ENCODE measurements around the gene PIGU.

The PIGU gene

DNA sequence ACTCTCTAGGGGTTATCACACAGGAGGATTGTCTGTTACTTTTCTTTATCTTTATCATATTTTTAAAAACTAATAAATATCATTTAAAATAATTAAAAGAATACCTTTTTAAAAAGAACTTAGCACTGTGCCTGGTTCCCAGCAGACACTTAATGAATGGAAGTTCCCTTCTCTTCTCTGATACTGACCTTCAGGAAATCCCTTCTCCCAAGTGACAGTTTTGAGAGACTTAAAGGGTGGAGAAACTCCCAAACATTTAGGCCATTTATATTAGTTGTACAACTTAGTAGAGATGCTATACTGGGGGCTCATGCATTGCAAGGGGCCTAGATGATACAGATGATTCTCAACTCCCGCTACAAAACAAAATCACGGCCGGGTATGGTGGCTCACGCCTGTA is 99.8 kb downstream of the PIGU start:
- DNase-seq (ENCODE audit: low spot score): no peak

DNA sequence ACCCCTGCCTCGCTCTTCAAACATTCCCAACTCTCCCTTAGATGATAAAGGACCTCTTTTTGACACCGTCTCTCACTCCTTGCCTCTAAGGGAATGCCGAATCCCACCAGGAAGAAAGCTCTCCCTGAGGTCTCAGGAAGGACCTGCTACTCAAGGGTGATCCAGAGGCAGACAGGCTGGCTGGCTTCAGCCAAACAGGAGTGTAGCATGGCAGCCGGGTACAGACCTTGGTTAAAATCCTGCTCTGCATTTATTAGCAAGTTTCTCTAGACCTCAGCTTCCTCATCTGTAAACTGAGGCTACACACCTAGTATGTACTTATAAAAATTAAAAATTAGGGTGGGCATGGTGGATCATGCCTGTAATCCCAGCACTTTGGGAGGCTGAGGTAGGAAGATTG is 101.1 kb downstream of the PIGU start:
- no peak for DNase-seq (ENCODE audit: low spot score)

DNA sequence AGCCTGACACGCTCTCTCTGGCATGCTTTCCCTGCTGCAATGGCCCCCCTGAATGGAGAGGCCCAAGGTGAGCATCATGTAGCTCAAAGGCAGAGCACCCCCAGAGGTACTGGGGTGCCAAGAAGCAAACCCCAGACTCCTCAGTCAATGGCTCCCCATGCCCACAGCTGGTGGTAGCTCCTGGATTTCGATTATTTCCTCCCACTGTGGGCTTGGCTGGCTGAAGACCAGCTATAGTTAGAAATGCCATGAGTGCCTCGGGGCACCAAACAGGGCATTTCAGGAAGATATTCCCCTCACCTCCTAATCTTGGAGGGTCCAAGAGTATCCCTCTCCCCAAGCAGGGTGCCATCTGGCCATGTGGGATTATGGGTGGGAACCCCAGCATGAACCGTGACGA is 101.6 kb downstream of the PIGU start:
- DNase-seq (ENCODE audit: low spot score): no peak

DNA sequence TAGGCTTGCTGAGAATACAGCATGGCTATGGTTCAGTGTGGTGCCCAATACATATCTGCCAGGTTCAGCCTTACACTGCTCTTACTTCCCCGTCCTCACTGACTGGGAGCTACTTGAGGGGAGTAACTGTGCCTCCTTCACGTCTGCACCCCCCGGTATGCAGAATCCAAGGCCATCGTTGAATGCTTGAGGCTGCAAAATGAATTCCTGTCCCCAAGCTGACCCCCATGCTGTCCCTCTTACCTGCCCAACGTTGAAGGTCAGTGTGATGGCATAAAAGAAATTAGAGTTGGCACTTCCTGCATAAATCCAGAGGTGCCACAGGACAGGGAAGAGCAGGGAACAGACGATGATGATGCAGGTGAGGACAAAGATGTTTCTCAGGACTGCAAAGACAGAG is 102.0 kb downstream of the PIGU start:
- DNase-seq (ENCODE audit: low spot score): no peak

DNA sequence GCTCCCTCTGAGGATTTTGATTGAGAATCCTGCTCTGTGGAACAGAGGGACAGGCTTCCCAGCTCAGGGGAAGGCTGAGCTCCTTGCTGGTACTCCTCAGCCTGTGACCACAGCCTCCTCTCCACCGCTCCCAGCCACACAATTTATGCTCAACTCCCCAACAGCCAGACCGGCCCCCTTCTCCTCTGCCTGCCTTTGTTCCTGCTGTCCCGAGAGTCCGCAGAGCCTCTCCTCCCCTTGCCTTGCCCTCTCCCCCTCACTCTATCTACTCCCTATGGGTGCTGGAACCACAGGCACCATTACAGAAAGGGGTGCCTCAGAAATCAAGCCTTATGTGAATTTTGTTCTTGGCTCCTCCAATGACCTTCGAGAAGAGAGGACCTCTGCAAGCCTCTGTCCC is 102.5 kb downstream of the PIGU start:
- DNase-seq (ENCODE audit: low spot score): no peak

DNA sequence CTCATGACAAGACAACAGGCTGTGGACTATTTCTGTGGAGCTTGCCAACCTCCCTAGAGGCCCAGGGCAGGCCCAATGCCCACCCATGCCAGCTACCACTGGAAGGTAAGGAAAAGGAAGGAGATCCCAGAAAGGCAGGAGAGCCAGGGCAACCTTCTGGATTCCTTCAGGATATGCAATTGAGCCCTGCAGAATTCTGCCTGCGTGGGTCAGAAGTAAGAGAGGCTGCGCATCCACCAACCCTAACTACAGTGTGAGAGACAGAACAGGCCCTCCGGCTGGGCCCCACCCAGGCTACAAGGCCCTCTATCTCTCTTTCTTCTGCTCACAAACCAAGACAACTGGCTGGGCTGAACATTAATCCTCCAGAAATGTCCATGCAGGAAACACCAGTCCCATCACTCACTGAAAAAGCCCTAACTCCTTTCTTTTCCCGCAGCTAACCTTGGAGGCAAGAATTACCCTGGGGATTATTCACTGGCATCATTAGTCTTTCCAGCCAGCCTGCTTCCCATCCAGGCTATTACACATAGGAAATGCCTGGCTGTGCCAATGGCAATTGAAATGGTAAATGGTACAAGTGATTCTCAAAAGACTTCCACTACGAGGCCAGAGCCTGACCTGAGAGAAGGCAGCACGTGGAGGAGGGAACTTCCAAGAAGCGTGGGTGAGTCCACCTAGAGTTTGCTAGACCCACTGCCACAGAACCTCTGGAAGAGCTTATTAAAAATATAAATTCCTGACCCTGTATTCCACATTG is 103.2 kb downstream of the PIGU start:
- DNase-seq (ENCODE audit: low spot score): no peak

DNA sequence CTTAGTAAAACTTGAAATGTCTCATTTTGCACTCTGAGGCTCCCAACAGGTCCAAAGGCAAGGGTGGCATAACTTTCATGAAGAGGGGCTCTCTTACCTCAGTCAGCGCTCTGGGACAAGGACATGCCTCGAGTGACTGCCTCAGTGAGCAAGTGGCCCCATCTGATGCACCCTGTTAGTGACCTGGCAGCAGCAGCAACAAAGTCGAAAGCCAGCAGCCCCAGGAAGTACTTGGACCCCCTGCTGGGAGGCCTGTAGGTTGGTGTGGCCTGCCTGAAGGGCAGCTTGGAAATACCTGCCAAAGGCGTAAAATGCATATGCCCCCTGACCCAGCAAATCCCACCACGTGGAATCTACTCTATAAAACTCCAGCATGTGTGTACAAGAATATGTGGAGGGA is 105.1 kb downstream of the PIGU start:
- DNase-seq (ENCODE audit: low spot score): no peak

DNA sequence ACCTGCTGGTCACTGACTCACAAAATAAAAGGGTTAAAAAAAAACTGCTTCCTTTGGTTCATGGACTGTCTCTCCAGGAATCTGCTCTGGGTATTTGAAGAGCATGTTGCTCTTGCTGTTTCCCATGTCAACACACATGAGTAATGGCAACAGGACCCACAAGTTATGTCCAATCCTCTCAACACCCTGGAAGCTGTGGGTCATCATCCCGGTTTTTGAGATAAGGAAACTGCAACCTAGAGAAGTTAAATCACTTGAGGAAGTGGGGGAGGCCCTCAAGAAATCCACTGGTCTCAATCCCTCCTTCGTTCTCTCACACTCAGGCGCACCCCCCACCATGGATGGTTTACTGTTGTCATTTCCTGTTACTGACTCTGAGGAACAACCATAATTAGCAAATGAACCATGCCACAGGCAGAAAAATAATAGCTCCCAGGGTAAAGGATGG is 106.0 kb downstream of the PIGU start:
- no peak for DNase-seq (ENCODE audit: low spot score)

DNA sequence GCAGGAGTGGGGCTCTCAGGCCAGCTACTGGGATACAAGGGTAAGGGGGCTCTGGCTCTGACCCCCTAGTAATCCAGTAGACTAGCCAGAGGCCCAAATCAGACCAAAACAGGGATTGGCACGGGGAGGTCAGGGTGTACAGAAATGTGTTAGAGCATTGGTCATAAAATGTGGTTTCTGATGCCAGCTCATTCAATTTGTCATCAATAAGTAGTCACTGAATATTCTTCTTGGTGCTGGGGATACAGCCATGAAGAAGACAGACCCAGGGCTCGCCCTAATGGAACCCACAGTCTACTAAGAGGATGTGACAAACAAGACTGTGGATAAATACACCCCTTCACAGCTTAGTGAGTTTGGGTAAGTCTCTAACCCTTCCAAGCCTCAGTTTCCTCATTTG is 107.3 kb downstream of the PIGU start:
- DNase-seq (ENCODE audit: low spot score): no peak

DNA sequence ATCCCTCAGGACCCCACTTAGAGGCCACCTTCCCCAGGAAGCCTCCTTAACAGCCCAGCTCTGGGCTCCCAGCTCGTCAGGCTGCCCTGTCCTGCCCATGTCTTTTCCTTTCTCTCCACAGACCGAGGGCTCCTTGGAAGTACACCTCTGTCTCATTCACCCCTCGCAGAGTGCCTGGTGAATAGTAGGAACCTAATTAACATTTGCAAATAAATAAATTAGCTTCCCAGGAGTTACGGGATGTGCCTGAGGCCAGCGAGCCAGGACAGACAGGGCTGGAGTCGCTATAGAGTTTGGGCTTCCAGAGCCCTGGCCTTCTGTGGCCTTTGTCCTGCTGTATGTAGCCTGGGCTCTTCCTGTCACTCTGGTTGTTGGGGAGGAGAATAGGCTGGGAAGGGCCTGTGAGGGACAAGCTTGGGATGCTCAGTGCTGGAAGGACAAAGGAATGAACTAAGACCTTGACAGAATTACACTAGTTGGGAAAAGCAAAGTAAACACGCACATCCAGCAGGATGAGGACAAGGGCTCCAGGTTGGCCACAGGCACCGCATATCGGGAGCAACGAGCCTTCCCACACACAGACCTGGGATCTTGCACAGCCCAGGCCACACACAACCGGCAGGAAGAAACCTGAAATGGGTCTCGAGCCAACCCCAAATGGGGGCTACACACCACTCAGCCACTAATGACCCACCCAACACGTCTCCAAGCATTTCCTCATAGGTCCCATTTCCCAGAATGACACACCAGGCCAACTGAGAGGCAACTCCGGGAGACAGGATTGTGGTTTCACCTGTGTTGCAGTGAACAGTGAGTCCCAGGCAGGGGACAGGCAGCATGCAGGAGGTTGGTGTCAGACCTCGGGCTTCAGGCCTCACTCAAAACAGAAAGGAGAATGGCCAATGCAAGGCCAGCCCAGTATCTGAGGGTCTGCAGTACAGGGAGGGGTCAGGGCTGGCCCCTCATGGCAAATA is 108.7 kb downstream of the PIGU start:
- no peak for DNase-seq (ENCODE audit: low spot score)

DNA sequence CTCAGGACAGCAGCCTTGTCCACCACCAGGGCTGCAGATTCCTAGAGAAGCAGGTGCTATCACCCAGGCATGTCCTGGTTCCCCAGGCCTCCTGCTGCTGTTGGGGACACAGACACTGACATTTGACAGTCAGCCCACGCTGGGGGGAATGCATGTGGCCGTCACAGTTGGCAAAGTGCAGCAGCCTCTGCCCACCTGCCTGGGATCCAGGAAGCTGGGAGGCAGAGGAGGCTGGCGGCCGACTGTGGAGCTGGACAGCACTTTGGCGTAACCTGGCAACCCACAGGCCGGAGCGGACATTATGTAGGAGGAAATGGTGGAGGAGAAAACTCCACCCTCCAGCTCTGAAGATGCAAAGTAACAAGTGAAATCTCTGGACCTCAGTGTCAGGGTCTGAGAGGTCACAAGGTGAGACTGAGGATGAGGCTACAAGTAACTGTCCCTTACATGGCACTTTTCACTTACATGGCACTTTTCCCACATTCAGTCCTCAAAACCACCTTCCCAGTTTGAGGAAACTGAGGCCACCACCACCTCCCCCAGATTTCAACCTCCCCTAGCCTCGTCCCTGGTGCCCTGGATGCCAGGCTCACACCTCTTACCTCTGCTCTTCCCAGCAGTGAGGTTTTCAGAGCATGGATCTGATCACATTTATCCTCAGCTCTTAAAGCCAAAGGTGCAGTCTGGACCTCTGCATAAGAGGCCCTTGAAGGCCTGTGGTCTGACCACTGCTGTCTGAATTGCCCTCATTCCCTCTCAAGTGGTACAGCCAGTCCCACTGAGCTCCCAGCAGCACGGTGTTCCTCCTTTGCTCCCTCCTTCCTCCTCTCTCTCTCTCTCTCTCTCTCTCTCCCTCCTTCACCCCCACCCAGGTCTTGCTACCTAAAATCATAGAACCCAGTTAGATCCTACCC is 109.7 kb downstream of the PIGU start:
- DNase-seq (ENCODE audit: low spot score): no peak

DNA sequence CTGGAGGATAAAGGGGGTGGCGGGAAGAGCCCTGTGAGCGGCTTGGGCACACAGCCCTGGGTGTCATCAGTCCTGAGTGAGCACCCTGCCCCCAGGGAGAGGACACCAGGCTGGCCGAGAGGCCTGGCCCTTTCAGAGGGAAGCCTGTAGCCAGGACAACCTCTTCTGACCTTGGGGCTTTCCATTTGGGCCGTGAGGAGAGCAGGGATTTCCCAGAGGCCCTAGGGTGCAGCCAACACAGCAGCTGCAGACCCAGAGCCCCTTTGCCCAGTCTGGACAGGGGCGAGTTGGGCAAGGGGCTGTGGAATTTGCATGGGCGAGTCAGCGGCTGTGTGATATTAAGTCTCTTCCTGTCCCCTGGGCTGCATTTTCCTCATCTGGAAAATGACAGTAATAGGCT is 112.1 kb downstream of the PIGU start:
- DNase-seq (ENCODE audit: low spot score): no peak

DNA sequence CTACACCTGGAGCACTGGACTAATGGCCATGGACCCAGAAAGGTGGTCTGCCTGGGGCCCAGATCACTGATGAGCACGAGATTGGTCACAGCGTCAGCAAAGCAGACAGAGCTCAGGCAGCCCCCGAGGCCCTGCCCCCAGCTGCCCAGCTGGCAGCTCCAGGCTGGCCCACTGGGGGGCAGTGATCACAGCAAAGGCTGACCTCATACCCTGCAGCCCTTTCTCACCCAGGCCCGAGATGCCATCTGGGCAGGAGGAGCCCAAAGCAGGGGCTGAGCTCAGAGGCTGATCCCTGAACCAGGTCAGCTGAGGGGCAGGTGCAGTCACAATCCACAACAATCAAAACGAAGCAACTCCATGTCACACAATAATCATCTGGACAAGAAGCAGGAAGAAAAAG is 114.3 kb downstream of the PIGU start:
- peak; percentile 63 for DNase-seq (ENCODE audit: low spot score)

DNA sequence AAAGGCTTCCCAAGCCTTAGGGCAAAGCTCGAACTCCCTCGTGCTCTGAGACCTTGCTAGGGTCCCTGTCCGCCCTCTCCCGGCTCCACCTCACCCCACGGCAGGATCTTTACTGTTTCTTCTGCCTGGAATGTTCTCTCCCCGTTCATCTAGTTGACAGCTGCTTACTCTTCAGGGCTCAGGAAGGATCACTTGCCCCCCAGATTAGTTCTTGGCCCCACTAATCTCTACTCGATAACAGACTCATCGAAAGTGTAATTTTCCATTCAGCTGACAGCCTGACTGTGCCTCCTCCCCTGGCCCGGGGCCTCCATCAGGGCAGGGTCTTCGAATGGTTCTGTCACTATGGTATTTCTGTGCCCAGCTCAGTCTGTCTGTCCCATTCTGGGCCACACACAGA is 115.2 kb downstream of the PIGU start:
- no peak for DNase-seq (ENCODE audit: low spot score)

DNA sequence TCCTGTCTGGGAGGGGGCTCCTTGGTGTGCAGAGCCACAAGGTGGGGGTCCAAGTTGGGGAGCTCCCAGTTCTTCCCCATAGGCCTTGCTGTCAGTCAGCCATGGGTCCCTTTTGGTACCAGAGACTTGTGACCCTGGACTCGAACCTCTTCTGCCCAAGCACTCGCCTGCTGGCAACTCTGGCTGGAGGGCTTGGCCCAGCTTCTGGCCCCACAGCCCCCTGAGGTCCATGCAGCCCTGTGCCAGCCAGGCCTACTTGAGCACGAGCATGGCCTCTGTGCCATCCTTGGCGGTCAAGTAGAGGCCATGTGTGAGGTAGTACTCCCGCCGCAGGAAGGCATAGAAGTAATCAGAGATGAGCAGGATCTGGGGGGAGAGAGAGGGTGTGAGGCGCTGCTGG is 116.3 kb downstream of the PIGU start:
- no peak for DNase-seq (ENCODE audit: low spot score)

DNA sequence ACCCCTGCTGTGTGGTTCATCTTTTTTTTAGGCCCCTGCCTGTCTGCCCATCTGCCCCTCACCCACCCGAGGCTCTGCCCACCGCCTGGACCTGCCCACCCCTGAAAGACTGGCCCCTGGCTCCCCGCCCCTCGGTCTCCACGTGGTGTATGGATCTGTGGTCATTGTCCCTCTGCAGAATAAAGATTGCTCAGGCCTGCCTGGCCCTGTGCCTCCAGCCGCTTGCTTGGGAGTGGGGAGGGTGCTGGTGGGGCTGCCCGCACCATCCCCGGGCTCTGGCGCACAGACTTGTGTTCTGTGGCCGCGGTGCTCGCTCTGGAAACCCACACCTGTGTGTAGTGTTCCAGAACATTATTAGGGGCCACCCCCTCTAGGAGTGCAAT is 116.8 kb downstream of the PIGU start:
- no peak for DNase-seq (ENCODE audit: low spot score)

DNA sequence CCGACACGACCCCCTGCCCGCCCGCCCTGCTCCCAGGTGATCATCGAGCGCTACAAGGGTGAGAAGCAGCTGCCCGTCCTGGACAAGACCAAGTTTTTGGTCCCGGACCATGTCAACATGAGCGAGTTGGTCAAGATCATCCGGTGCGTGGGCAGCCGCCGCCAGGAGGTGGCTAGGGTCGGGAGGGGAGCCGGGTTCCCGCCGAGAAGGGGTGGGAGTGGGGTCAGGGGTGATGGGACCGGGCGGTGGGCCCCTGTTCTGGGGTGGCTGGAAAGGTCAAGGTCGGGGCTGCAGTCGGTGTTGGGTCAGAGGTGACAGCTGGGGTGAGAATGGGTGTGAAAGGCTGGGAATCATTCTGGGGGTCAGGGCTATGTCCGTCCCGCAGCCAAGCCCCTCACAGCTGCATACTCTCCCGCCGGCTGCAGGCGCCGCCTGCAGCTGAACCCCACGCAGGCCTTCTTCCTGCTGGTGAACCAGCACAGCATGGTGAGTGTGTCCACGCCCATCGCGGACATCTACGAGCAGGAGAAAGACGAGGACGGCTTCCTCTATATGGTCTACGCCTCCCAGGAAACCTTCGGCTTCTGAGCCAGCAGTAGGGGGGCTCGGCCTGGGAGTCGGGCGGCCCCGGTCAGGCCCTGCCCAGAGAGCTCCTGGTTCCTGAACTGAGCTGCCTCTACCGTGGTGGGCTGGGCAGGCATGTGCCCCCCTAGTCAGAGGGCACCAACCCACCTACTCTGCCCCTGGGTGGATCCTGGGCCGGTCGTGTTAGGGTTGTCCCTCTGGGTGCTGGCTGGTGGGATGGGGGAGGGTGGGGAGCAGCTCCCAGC is 117.4 kb downstream of the PIGU start:
- no peak for DNase-seq (ENCODE audit: low spot score)

DNA sequence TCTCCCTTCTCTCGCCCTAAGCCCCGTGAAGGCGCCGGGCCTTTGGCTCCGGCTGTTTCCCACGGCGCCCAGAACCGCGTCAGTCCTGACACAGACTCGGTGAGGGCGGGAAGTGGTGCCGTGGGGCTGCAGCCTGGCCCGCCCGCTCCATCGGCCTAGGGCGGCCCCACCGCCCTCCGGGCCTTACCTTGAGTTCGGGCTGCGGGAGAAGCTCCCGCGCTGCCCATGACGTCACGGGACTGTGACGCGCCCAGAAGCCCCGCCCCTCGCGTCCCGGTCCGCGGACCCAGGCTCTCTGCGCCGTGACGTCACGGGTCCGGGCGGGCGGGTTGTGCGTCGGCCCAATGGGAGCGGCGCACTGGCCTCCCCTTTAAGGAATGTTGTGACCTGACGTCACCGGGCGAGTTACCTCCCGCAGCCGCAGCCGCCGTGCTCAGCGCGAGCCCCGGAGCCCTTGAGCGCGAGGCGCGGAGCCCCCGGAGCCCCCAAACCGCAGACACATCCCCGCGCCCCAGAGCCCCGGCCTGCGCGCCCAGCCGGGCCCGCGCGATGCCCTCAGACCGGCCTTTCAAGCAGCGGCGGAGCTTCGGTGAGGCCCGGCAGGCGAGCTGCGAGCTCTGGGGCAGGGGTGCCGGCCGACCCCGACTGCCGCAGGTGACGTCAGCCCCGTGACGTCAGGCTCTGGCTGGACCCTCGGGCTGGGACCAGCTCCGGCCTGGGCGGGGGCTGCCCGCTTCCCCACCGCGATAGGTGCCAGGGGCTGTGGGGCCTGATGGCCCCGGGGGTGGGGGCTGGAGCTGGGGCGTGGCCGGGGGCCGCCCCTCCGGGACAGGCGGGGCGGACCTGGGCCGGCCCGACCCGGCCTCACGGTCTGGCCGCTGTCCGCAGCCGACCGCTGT is 118.3 kb downstream of the PIGU start, which contains the start of gene MAP1LC3A:
Gene MAP1LC3A (plus strand): TSS at position 399 of the 899 bp plus-strand sequence. CDS start 151 bp downstream, at position 550.
- DNase-seq (ENCODE audit: low spot score): no peak

DNA sequence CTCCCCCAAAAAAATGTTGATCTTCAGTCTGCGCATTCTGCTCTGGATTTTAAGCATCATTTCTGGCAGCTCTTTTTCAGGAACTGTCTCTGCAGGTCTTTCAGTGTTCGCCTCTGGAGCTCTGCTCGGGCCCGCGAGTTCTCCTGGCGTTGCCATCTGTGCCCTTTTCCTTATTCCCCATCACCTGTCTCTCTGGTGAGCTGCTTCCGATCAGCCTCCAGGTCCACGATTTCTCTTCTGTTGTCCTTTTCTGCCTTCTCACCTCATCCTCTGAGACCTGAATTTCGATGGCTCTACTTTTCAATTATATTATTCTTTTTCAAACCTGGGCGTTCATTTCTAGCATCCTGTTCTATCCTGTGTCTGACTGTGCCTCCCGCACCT is 119.0 kb downstream of the PIGU start:
- DNase-seq (ENCODE audit: low spot score): no peak

DNA sequence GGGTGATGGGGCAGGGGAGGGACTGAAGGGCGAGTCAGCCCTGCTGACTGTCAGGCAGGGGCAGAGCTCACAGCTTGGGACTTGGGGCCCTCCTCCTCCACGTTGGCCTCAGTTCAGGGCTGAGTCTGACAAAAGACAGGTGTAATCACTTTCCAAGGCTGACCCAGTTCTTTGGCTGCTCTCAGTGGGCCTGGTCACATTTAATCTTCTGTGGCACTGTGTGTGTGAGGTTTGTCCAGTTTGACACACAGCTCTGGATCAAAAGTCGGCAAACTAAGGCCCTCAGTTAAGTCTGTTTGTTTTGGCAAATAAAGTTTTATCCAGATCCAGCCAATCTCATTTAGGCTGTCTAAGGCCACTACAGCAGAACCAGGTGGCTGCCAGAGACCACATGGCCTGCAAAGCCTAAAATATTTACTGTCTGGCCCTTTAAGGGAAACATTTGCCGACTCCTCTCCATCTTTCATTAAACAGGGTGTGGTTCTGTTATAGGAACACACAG is 123.5 kb downstream of the PIGU start:
- no peak for DNase-seq (ENCODE audit: low spot score)

Data from HuH-7 (cell line).